PC-9 (cell line): ENCODE measurements around the gene ZNF662.

Experiments
- CTCF ChIP-seq: fragments of 200-600 bp; sonication (generic); conservative IDR thresholded peaks from 2 replicates; pipeline ENCODE4 v1.6.1; 2017; ENCODE audit warnings: mixed run types, antibody characterized with exemption, mild to moderate bottlenecking, moderate library complexity
- EZH2 ChIP-seq: fragments of 200-600 bp; sonication (generic); IDR thresholded peaks from 2 replicates; pipeline ENCODE4 v1.8.0; 2017; ENCODE audit warnings: antibody characterized with exemption, low read depth

DNA sequence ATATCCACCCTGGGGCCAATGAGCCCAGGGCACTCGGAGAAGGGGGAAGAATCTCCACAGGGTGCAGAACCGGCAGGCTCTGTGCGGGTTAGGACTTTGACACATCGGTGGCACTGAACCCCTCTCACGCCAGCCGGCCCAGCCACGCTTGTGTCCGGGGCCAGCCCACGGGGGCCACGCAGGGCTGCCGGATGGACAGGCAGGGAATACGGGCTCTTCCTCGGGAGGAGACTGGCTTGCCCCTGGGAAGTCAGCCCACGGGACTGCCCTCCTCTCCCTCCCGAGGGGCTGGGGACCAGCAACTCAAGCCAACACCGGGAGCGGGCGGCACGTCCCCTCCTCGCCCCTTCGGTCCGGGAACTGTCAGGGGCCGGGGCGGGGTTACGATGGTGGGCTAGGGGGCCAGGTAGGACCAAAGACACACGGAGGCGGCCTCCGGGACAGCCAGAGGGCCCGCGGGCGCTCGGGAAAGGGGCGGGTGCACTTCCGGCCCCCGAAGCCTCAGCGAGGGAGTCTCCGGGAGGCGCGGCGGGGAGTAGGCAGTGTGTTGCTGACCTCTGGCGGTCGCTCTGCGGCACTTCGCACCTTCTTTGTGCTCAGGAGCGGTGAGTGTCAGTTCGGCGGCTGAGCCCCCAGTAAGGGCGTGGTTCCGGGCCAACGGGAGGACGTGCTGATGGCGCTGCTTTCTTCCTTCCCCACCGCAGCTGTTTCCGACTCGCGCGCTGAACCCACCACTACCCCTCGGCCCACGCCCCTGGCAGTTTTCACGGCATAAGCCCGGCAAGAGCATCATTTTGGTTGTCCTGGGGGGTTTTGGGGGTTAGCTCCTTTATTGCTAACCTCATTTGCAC, 25.1 kb upstream of the ZNF662 start:
- TF ChIP-seq CTCF: peak; percentile 75
- no peak for TF ChIP-seq EZH2
